Right renal cortex interstitium (tissue), 3 donors: ENCODE results near the gene BCAP29. TPM values are rescaled to one million over a fixed set of nuclear protein-coding genes. Genes with fewer than 3 reads are reported as not detected.

Source experiments
- DNase-seq, 3 donors: peaks; one replicate each; pipeline ENCODE4 v3.0.0-alpha.2; 2013; ENCODE audit warnings: low read depth in 3 of 3, low spot score in 2 of 3
- polyA plus RNA-seq, 3 donors: library from polyadenylated mRNA; unstranded; fragments of 120-200 nt; gene quantifications; one replicate each; pipeline ENCODE4 v1.2.1, GENCODE V29; 2013; ENCODE audit not compliant: insufficient read length in 3 of 3

Gene BCAP29
- polyA plus RNA-seq, 3 donors: 48.0 to 58.6 (median 55.3) TPM

- peak in 1 of 3 donors; percentile 29 for DNase-seq
Measured at GRCh38 chr7:107661081-107661864, 81.2 kb downstream of the BCAP29 start.

- DNase-seq: no peak
Measured at GRCh38 chr7:107661865-107662379, 81.9 kb downstream of the BCAP29 start.

GRCh38 chr7:107663196-107663595 lies 83.2 kb downstream of the BCAP29 start:
- DNase-seq: no peak

GRCh38 chr7:107666790-107667189 lies 86.7 kb downstream of the BCAP29 start:
- DNase-seq: no peak

- DNase-seq: no peak
Measured at GRCh38 chr7:107667341-107667740, 87.3 kb downstream of the BCAP29 start.

GRCh38 chr7:107668296-107668695 lies 88.2 kb downstream of the BCAP29 start:
- DNase-seq: no peak

Other genes with a start within 250 kb of the BCAP29 start
- under 1 TPM; 0.19 to 0.36 (median 0.30) TPM for gene GPR22, start 110.2 kb upstream of the BCAP29 start, polyA plus RNA-seq
- gene COG5, start 16.3 kb upstream of the BCAP29 start, polyA plus RNA-seq: 10 to 100 TPM; 31.1 to 44.2 (median 33.2) TPM
- gene DUS4L, start 16.3 kb upstream of the BCAP29 start, polyA plus RNA-seq: 10 to 100 TPM; 15.1 to 17.2 (median 16.3) TPM
- gene SLC26A4, start 80.6 kb downstream of the BCAP29 start, polyA plus RNA-seq: 1 to 10 TPM; 3.3 to 7.9 (median 3.5) TPM
- 10 to 100 TPM; 29.8 to 34.0 (median 31.8) TPM for gene CBLL1, start 163.9 kb downstream of the BCAP29 start, polyA plus RNA-seq
- under 1 TPM; 0.19 to 0.40 (median 0.38) TPM for gene SLC26A3, start 223.0 kb downstream of the BCAP29 start, polyA plus RNA-seq